Brain pericyte (primary cell): ENCODE results near the gene OR2AT4.
"Not testable (repeated sequence)": the region's sequence is repeated elsewhere in the genome, so short reads cannot be mapped to it uniquely, and the experiment has no call there.

ENCODE experiments used
- DNase-seq: peaks from one replicate; pipeline ENCODE4 v3.0.0-alpha.2; 2012; ENCODE audit warnings: low read depth, low spot score

OR2AT4 gene

DNA sequence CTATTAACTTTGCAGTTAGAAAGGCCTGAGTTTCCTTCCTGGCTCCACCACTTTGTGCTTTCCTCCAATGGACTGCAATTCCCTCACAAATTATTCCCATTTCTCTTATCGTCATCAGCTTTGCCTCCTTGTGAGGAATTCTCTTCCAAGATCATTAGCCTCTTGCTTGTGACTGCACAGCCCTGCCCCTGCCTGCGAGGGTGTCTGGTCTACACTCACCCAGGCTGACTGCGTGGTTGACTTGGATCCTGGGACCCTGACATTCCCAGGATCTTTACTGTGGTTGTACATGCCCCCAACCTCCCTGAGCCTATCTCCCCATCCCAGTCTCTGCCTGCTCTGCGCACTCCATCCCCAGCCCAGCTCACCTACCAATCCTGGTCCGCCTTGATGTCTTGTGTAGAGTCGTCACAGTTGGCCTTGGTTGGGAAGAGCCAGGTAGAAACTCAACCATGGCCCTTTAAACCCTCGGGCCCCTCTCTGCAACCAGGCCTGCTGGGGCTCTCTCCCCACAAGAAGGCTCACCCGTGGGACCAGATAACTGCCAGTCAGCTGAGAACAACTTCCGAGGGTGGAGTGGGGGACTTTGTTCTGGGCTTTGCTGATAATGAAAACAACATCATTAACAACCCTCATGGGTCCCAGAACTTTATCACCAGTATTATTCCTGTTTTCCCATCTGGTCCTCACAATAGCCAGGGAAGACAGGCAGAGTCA lies at the start of gene OR2AT4:
OR2AT4 (minus strand) TSS at position 421 of the 717 bp plus-strand sequence.
- no peak for DNase-seq

DNA sequence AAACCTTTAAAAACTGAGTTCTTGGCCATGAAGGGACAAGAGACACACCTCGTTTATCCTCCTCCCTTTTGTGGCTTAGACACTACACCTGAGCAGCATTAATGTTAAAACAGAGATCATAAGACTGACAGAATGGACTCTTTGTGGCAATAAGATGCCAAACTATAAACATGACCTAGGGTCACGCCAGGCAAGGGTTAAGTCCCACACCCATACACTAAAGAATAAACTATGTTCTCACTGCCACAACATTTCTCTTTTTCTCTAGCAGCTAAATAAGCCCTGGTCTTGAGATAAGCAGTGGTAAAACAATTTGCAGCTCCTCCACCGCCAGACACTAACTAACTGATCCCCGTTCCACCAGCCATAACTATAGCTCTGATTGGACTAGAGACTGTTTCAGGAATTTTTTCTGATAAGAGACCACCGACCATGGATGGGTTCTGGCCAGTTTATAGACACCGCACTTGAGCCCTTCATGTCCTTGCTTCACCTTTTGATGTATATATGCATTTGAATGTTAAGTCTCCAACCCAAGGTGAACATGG lies 49.4 kb upstream of the OR2AT4 start:
- DNase-seq = no peak

- DNase-seq = no peak
Measured at GRCh38 chr11:75145196-75145971, 48.7 kb upstream of the OR2AT4 start.

GRCh38 chr11:75144716-75145014 lies 48.0 kb upstream of the OR2AT4 start:
- no peak for DNase-seq

DNA sequence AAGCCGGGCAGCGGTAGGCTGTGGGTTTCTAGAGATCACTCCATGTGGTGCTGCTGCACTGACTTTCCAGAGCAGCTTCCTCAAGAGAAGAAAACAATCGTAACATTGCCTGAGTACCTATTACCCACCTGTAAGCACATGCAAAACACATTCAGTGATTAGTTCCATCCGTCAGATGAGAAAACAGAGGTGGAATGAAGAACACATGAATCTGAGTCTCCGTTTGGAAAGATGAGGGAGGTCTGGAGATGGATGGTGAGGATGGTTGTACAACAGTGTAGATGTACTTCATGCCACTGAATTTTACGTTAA lies 46.7 kb upstream of the OR2AT4 start:
- DNase-seq = no peak

DNA sequence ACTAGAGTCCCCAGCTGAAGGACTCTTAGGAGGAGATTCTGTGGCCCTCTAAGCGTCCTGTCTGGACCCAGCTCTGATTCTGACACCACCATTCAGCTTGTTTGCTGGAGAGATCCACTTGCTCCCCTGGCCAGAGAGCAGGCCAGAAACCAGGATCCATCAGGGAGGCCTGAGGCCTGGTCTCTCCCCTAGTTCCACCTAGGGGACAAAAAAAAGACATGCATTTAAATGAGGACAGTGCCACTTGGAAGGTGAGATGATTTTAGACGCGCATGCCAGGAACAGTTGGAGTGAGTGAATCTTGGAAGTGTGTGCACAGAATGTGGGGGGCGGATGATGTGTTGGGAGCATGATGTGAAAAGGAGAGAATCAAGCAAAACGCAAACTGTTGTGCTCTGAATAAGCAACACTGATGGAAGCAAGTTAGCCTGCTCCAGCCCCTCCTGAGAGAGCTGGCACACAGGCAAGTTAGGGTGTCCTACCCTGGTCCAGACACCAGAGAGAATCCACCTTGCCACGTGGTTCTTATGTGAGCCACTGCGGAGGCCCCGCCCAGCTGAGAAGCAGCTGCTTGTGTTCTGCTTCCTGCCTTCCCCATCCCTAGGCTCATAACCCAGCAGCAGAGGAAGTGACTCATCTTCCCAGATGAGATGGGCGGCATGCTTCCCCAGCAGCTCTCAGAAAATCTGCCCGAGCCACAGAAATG lies 46.2 kb upstream of the OR2AT4 start:
- DNase-seq = peak; percentile 76

DNA sequence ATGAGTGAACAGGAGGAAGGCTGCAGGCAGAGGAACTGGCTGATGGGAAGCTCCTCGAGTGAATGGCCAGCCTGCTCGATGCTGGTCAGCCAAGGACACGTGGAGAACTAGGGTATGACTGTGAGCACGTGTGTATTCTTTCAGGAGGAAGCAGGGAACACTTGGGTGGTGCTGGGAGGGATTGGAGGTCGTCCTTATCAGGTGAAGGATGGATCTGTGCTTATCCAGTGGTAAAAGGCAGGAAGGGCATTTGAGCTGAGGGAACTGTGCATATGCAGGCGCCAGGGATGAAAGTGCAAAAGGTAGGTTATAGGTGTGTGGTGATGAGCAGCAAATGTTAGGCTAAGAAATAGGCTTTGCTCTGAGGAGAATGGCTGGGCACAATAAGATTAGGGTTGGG lies 44.5 kb upstream of the OR2AT4 start:
- DNase-seq = no peak

GRCh38 chr11:75140269-75141138 lies 43.8 kb upstream of the OR2AT4 start:
- no peak for DNase-seq

DNA sequence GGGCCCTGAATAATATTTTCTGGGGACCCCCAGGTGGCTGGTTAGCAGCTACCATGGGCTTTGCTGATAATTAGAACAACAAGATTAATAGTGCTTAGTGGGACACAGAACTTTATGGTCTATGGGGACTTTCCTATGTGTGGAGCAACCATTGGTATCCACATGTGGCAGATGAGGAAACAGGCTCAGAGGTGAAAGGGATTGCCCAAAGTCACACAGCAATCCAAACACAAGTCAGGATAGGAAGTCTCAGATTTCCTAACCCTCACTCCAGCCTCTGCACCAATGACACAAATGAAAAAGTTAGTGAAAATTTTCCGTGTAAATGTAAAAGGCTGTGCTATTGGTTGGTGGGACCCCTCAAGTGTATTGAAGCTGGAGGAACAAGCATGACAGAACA lies 39.0 kb upstream of the OR2AT4 start:
- DNase-seq = no peak

- DNase-seq = no peak
Measured at GRCh38 chr11:75135021-75135650, 38.5 kb upstream of the OR2AT4 start.

- DNase-seq = no peak
Measured at GRCh38 chr11:75133976-75134375, 37.3 kb upstream of the OR2AT4 start.

DNA sequence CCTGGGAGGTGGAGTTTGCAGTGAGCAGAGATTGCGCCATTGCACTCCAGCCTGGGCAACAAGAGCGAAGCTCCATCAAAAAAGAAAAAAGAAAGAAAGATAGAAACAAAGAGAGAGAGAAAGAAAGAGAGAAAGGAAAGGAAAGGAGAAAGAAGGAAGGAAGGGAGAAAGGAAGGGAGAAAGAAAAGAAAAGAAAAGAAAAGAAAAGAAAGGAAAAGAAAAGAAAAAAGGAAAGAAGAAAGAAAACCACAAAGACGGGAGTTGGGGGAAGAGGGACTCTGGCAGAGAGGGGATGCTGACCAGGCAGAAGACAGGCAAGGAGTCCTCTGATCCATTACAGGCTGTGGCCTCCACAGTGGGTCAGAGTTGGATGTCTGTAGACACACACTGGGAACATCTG lies 35.4 kb upstream of the OR2AT4 start:
- DNase-seq = no peak

- no peak for DNase-seq
Measured at GRCh38 chr11:75126564-75126963, 29.9 kb upstream of the OR2AT4 start.

GRCh38 chr11:75118577-75118976 lies 21.9 kb upstream of the OR2AT4 start:
- DNase-seq = no peak

GRCh38 chr11:75114465-75114864 lies 17.8 kb upstream of the OR2AT4 start:
- no peak for DNase-seq

DNA sequence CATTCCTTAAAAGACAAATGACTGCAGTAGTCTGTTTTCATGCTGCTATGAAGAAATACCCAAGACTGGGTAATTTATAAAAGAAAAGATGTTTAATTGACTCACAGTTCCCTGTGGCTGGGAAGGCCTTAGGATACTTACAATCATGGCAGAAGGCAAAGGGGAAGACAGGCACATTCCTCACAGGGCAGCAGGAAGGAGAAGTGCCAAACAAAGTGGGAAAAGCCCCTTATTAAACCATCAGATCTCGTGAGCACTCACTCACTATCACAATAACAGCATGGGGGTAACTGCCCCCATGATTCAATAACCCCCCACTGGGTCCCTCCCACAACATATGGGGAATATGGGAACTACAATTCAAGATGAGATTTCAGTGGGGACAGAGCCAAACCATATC lies 16.4 kb upstream of the OR2AT4 start:
- no peak for DNase-seq

DNA sequence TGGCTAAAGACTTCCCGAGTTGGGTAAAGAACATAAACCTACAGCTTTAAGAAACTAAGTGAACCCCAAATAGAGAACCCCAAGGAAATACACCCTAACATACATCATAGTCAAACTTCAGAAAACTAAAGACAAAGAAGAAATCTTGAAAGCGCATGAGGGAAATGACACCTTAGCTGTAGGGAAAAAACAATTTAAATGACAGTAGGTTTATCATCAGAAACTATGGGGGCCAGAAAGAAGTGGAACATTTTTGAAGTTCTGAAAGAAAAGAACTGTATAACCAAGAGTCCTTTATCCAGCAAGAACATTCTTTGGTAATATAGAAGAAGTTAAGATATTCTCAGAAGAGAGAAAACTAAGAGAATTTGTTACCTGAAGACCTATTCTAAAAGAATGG lies 15.5 kb upstream of the OR2AT4 start:
- DNase-seq = no peak

- no peak for DNase-seq
Measured at GRCh38 chr11:75107187-75107586, 10.5 kb upstream of the OR2AT4 start.

DNA sequence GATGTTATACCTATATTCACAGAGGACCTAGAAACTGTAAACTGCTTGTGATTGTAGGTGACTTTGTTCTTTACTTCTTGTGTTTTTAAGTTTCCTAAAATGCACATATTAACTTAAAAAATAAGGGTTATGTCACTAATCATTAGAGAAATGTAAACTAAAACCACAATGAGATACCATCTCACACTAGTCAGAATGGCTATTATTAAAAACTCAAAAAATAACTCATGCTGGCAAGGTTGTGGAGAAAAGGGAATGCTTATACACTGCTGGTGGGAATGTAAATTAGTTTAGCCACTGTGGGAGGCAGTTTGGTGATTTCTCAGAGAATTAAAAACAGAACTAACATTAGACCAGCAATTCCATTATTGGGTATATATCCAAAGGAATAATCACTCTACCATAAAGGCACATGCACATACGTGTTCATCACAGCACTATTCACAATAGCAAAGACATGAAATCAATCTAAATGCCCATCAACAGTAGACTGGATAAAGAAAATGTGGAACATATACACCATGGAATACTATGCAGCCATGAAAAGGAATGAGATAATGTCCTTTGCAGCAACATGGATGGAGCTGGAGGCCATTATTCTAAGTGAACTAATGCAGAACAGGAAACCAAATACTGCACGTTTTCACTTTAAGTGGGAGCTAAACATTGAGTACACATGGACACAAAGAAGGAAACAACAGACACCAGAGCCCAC lies 9.4 kb upstream of the OR2AT4 start:
- not testable (repeated sequence) for DNase-seq

DNA sequence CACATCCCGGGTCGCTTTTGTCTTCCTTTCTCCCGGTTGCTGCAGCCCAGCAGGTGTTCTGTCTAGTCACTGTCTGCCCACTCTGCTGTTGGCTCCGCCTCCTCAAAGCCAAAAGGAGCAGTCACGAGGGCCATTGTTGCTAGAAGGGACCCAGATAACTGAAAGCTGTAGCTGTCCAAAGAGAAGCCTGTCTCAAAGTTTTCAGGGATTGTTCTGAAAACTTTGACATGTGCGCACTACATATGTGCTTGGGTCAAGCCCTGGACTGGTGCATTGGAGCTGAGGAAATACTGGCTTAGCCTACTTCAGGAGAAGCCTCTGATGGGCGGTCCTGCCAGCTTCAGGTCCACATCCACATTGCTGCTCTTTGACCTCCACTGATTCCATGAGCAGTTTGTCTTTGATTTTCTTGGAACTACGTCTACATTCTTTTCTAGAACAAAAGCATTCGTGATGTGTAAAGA lies 8.8 kb upstream of the OR2AT4 start:
- DNase-seq = no peak
